Measurements from ENCODE around the gene FGF7.

GRCh38 chr15:49507261-49507660, 84.2 kb downstream of the FGF7 start:
- no peak for TF ChIP-seq POLR2AphosphoS5 (IDR thresholded peaks at IDR 0.05; ENCODE audit: control insufficient read depth, insufficient read depth, low read depth, low read length)
- no peak for TF ChIP-seq ETS1 (conservative IDR thresholded peaks at IDR 0.05; ENCODE audit: control insufficient read depth, low read depth, low read length)
- no peak for TF ChIP-seq IRF2 (CRISPR knock-in tag; IDR thresholded peaks at IDR 0.05)
- TF ChIP-seq MEF2A (IDR thresholded peaks at IDR 0.05; ENCODE audit: control insufficient read depth, low read depth, low read length): no peak
- TF ChIP-seq CTCF (IDR thresholded peaks at IDR 0.05 in 2 of 3, conservative IDR thresholded peaks at IDR 0.05 in 1 of 3; ENCODE audit: insufficient read depth in 2 of 3, low read depth in 1 of 3, low read length in 3 of 3): no peak
- TF ChIP-seq ZBTB33 (CRISPR knock-in tag; IDR thresholded peaks at IDR 0.05): no peak
- TF ChIP-seq POLR2A (conservative IDR thresholded peaks at IDR 0.05): no peak
- no peak for TF ChIP-seq EZH2 (IDR thresholded peaks at IDR 0.05; ENCODE audit: borderline replicate concordance, low read depth, low read length)
- TF ChIP-seq HOMEZ (CRISPR knock-in tag; IDR thresholded peaks at IDR 0.05): no peak
- no peak for TF ChIP-seq ELF4 (CRISPR knock-in tag; IDR thresholded peaks at IDR 0.05)
- TF ChIP-seq PATZ1 (CRISPR knock-in tag; IDR thresholded peaks at IDR 0.05; ENCODE audit: borderline replicate concordance): no peak
